CD14-positive monocyte (primary cell): ENCODE data around the gene GRIK2. TPM values are rescaled to one million over a fixed set of nuclear protein-coding genes. Genes with fewer than 3 reads are reported as not detected.

Experiments used
- DNase-seq, 3 donors: peaks; one replicate each; pipeline ENCODE4 v3.0.0-alpha.2; 2011 to 2022
- H2AFZ ChIP-seq: 2 replicates; pipeline ENCODE4 v1.6.0; 2012; ENCODE audit warnings: mild to moderate bottlenecking, low read depth, low read length, inconsistent platforms; ENCODE audit not compliant: insufficient read depth, poor library complexity, severe bottlenecking
- H3K27ac ChIP-seq, 2 donors: 1 replicate in 1 of 2; 2 replicates in 1 of 2; pipeline ENCODE4 v1.5.1; 2012 to 2013; ENCODE audit warnings: low read length in 2 of 2, control low read depth in 1 of 2, inconsistent platforms in 1 of 2, low read depth in 1 of 2, mild to moderate bottlenecking in 1 of 2
- H3K27me3 ChIP-seq, 2 donors: one replicate each; pipeline versions ENCODE4 v1.6.0 to v1.6.1; 2011 to 2013; ENCODE audit warnings: low read length in 2 of 2; ENCODE audit not compliant: control insufficient read depth in 2 of 2, insufficient read depth in 2 of 2
- H3K36me3 ChIP-seq, 2 donors: replicated peaks in 1 of 2; 1 replicate in 1 of 2; 2 replicates in 1 of 2; pipeline versions ENCODE4 v1.5.1 to v1.6.1; 2012 to 2013; ENCODE audit warnings: low read length in 2 of 2, control low read depth in 1 of 2, inconsistent platforms in 1 of 2, mild to moderate bottlenecking in 1 of 2; ENCODE audit not compliant: insufficient read depth in 2 of 2, control insufficient read depth in 1 of 2
- H3K4me1 ChIP-seq, 2 donors: 1 replicate in 1 of 2; 2 replicates in 1 of 2; pipeline versions ENCODE4 v1.5.1 to v1.6.1; 2012 to 2013; ENCODE audit warnings: low read length in 2 of 2, control low read depth in 1 of 2, inconsistent platforms in 1 of 2, mild to moderate bottlenecking in 1 of 2, moderate library complexity in 1 of 2; ENCODE audit not compliant: insufficient read depth in 2 of 2, control insufficient read depth in 1 of 2
- H3K4me2 ChIP-seq: replicated peaks from 2 replicates; pipeline ENCODE3; 2012; ENCODE audit warnings: low read length, moderate library complexity, mild to moderate bottlenecking; ENCODE audit not compliant: poor library complexity, severe bottlenecking; ENCODE audit errors: extremely low read depth
- H3K4me3 ChIP-seq, 3 experiments: fragments of 200-600 bp in 1 of 3; sonication (generic) in 1 of 3; replicated peaks in 1 of 3; 1 replicate in 2 of 3; 2 replicates in 1 of 3; pipeline ENCODE4 v1.5.1; 2011 to 2013; ENCODE audit warnings: low read length in 3 of 3, mild to moderate bottlenecking in 3 of 3, control low read depth in 2 of 3, low read depth in 2 of 3, inconsistent platforms in 1 of 3, moderate library complexity in 1 of 3
- H3K79me2 ChIP-seq: 2 replicates; pipeline ENCODE4 v1.6.0; 2012; ENCODE audit warnings: mild to moderate bottlenecking, control low read depth, inconsistent platforms, low read length, moderate library complexity; ENCODE audit not compliant: insufficient read depth
- H3K9ac ChIP-seq: 2 replicates; pipeline ENCODE4 v1.6.0; 2017; ENCODE audit warnings: low read length, mild to moderate bottlenecking; ENCODE audit not compliant: insufficient read depth, poor library complexity, severe bottlenecking
- H3K9me3 ChIP-seq, 2 donors: replicated peaks in 1 of 2; 1 replicate in 1 of 2; 2 replicates in 1 of 2; pipeline versions ENCODE4 v1.5.1 to v1.6.1; 2012 to 2013; ENCODE audit warnings: low read length in 2 of 2, control low read depth in 1 of 2; ENCODE audit not compliant: control insufficient read depth in 1 of 2, insufficient read depth in 1 of 2
- H4K20me1 ChIP-seq: 2 replicates; pipeline ENCODE4 v1.6.0; 2012; ENCODE audit warnings: mild to moderate bottlenecking, low read length, control low read depth, moderate library complexity; ENCODE audit not compliant: insufficient read depth
- H3K27ac Mint-ChIP-seq, 7 donors: one replicate each; pipeline ENCODE4 v1.8.0; 2020; ENCODE audit warnings: mild to moderate bottlenecking in 7 of 7, mixed read lengths in 7 of 7, moderate library complexity in 6 of 7, inconsistent platforms in 2 of 7
- H3K27me3 Mint-ChIP-seq, 3 donors: one replicate each; pipeline ENCODE4 v1.8.0; 2021 to 2022; ENCODE audit warnings: low read depth in 3 of 3, mild to moderate bottlenecking in 3 of 3, mixed read lengths in 3 of 3, moderate library complexity in 3 of 3, inconsistent platforms in 1 of 3
- H3K36me3 Mint-ChIP-seq, 2 donors: one replicate each; pipeline ENCODE4 v1.8.0; 2020; ENCODE audit warnings: mixed read lengths in 2 of 2, inconsistent platforms in 1 of 2, mild to moderate bottlenecking in 1 of 2
- H3K4me1 Mint-ChIP-seq: one replicate; pipeline ENCODE4 v1.8.0; 2020; ENCODE audit warnings: mild to moderate bottlenecking, mixed read lengths
- H3K4me3 Mint-ChIP-seq, 2 donors: one replicate each; pipeline ENCODE4 v1.8.0; 2020; ENCODE audit warnings: mild to moderate bottlenecking in 2 of 2, mixed read lengths in 2 of 2, moderate library complexity in 1 of 2
- H3K9me3 Mint-ChIP-seq, 7 donors: one replicate each; pipeline ENCODE4 v1.8.0; 2020 to 2022; ENCODE audit warnings: mixed read lengths in 7 of 7, mild to moderate bottlenecking in 6 of 7, moderate library complexity in 6 of 7, inconsistent platforms in 2 of 7
- WGBS: methylation state at CpG from one replicate; pipeline ENCODE4 v1.1.5; 2013; ENCODE audit warnings: missing lambda C conversion rate; ENCODE audit not compliant: insufficient coverage; 5-methylcytosine and 5-hydroxymethylcytosine counted together
- intact Hi-C, 2 donors: fragments of 100-400 bp; cut with micrococcal nuclease; formaldehyde crosslinking; loops; one replicate each; pipeline versions ENCODE4 v1.15.0 to v1.15.1; 2023
- polyA plus RNA-seq, 3 donors: library from polyadenylated mRNA; depleted of rRNA in 1 of 3; unstranded in 2 of 3; stranded (reverse) in 1 of 3; fragments of 300-500 nt in 2 of 3; fragments of >200 nt in 1 of 3; fragmentation: Illumina TruSeq in 2 of 3; gene quantifications; 1 replicate in 2 of 3; 2 replicates in 1 of 3; pipeline ENCODE4 v1.2.3, GENCODE V29; 2012 to 2021
- TF ChIP-seq, protein P1 (sequence below): fragments of 200-600 bp; IDR thresholded peaks from one replicate; pipeline ENCODE4 v1.8.0; 2022; ENCODE audit warnings: antibody characterized with exemption, mild to moderate bottlenecking

GRIK2 gene
- polyA plus RNA-seq, 3 donors, result not detected

DNA sequence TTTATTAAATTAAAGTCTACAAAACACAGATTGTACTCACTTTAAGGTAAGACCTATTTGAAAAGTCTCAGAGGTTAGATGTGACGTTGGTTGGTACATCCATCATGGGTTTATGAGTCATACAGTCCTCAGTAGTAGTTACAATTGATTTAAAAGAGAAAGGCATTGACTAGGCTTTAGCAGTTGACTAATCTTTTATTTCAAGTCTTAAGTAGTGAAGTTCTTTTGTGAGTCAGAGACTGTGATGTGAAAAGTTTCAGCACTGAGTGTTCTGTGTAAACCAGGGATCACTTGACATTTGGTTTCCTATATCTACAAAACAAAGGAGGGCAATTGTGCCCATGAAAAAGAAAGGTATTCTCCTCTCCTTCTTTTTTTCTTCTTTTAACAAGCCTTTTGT lies 221.3 kb downstream of the GRIK2 start:
- Histone ChIP-seq H3K27me3 (no peaks in the 10 kb centered on the region), H3K4me1 (no peaks in the 10 kb centered on the region), H3K36me3 (no peaks in the 10 kb centered on the region), H3K9ac (no peak overlapping the region), H4K20me1 (no peaks in the 10 kb centered on the region), H3K79me2 (no peaks in the 10 kb centered on the region), H3K9me3 (no peaks in the 10 kb centered on the region), H3K27ac (no peak overlapping the region), H3K4me3 (no peak overlapping the region), H3K4me2 (no peak overlapping the region), H2AFZ (no peak overlapping the region)
- no peak overlapping the region for H3K4me3 Mint-ChIP-seq
- H3K27ac Mint-ChIP-seq, result no peak overlapping the region
- H3K27me3 Mint-ChIP-seq, result no peaks in the 10 kb centered on the region
- no peaks in the 10 kb centered on the region for H3K36me3 Mint-ChIP-seq
- TF ChIP-seq, protein P1, sequence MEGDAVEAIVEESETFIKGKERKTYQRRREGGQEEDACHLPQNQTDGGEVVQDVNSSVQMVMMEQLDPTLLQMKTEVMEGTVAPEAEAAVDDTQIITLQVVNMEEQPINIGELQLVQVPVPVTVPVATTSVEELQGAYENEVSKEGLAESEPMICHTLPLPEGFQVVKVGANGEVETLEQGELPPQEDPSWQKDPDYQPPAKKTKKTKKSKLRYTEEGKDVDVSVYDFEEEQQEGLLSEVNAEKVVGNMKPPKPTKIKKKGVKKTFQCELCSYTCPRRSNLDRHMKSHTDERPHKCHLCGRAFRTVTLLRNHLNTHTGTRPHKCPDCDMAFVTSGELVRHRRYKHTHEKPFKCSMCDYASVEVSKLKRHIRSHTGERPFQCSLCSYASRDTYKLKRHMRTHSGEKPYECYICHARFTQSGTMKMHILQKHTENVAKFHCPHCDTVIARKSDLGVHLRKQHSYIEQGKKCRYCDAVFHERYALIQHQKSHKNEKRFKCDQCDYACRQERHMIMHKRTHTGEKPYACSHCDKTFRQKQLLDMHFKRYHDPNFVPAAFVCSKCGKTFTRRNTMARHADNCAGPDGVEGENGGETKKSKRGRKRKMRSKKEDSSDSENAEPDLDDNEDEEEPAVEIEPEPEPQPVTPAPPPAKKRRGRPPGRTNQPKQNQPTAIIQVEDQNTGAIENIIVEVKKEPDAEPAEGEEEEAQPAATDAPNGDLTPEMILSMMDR, result no peak
- 13% methylated on average over 1 of the region's 1 CpG for WGBS
- H3K4me1 Mint-ChIP-seq, result no peaks in the 10 kb centered on the region
- H3K9me3 Mint-ChIP-seq, result peaks cover 0 to 2% (median 0%) of the 10 kb centered on the region in 7 donors
- DNase-seq, result no peak
- intact Hi-C loops, result no loop called here

DNA sequence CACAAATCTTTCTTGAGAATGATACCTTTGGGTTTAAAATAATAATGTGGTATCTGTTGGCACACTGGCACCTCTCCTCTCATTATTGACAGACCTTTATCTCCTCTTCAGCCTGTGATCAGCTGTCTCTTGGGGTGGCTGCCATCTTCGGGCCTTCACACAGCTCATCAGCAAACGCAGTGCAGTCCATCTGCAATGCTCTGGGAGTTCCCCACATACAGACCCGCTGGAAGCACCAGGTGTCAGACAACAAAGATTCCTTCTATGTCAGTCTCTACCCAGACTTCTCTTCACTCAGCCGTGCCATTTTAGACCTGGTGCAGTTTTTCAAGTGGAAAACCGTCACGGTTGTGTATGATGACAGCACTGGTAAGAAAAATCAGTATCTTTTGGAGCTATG lies 232.8 kb downstream of the GRIK2 start:
- H3K27ac Mint-ChIP-seq, result no peak overlapping the region
- intact Hi-C loops, result no loop called here
- TF ChIP-seq, protein P1, result no peak
- H3K79me2 ChIP-seq, result no peaks in the 10 kb centered on the region
- no peaks in the 10 kb centered on the region for H3K27me3 Mint-ChIP-seq
- H3K27ac ChIP-seq, result no peak overlapping the region
- no peaks in the 10 kb centered on the region for H3K36me3 Mint-ChIP-seq
- H3K4me3 Mint-ChIP-seq, result no peak overlapping the region
- no peaks in the 10 kb centered on the region for H3K4me1 ChIP-seq
- H3K9me3 Mint-ChIP-seq, result peaks cover 0 to 2% (median 0%) of the 10 kb centered on the region in 7 donors
- H3K4me2 ChIP-seq, result no peak overlapping the region
- no peaks in the 10 kb centered on the region for H3K36me3 ChIP-seq
- no peak overlapping the region for H3K4me3 ChIP-seq
- H2AFZ ChIP-seq, result no peak overlapping the region
- no peaks in the 10 kb centered on the region for H3K9me3 ChIP-seq
- no peak for DNase-seq
- no peaks in the 10 kb centered on the region for H3K27me3 ChIP-seq
- no peaks in the 10 kb centered on the region for H4K20me1 ChIP-seq
- no peak overlapping the region for H3K9ac ChIP-seq
- no peaks in the 10 kb centered on the region for H3K4me1 Mint-ChIP-seq
- 69% methylated on average over 3 of the region's 6 CpGs for WGBS
